Adrenal gland (tissue), 5 donors: ENCODE measurements around the gene SERPINE3.

ENCODE experiments used
- POLR2A ChIP-seq, 2 donors: fragments of 450-650 bp; IDR thresholded peaks; one replicate each; pipeline ENCODE4 v1.6.1; 2017; ENCODE audit warnings: antibody characterized with exemption in 2 of 2, mild to moderate bottlenecking in 2 of 2, moderate library complexity in 1 of 2
- TF ChIP-seq, protein P1 (sequence below), 6 experiments: fragments of 450-650 bp in 4 of 6; fragments of 200-600 bp in 2 of 6; sonication (generic) in 1 of 6; IDR thresholded peaks; 1 replicate in 5 of 6; 2 replicates in 1 of 6; pipeline versions ENCODE4 v1.5.1 to v1.8.0; 2016 to 2021; ENCODE audit warnings: antibody characterized with exemption in 6 of 6, mild to moderate bottlenecking in 2 of 6, moderate library complexity in 1 of 6
- donor health status: DM: no; HTN: no; CAD: no.

DNA sequence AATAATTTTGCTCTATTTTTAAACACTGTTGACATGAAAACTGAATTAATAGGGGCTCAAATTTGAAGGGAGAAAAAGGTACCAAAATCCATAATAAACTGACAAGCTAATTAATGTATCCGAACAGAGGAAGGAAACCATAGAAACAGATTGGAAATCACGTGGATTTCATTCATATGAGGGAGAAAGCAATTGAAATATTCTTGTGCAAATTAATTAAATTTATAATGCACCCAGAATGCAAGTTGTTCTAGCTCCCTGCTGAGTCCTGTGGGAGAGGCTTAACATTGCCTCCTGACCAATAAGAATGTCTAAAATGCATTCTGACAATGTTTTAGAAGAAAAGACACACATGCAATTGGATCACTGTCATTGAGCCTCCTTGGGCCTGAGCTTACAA is 17.7 kb upstream of the SERPINE3 start:
- TF ChIP-seq, protein P1, sequence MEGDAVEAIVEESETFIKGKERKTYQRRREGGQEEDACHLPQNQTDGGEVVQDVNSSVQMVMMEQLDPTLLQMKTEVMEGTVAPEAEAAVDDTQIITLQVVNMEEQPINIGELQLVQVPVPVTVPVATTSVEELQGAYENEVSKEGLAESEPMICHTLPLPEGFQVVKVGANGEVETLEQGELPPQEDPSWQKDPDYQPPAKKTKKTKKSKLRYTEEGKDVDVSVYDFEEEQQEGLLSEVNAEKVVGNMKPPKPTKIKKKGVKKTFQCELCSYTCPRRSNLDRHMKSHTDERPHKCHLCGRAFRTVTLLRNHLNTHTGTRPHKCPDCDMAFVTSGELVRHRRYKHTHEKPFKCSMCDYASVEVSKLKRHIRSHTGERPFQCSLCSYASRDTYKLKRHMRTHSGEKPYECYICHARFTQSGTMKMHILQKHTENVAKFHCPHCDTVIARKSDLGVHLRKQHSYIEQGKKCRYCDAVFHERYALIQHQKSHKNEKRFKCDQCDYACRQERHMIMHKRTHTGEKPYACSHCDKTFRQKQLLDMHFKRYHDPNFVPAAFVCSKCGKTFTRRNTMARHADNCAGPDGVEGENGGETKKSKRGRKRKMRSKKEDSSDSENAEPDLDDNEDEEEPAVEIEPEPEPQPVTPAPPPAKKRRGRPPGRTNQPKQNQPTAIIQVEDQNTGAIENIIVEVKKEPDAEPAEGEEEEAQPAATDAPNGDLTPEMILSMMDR (IDR thresholded peaks at IDR 0.05), result no peak
- TF ChIP-seq POLR2A (IDR thresholded peaks at IDR 0.05), result no peak
